Peyer's patch (tissue), 4 donors: ENCODE measurements around the gene PANX3. TPM values are rescaled to one million over a fixed set of nuclear protein-coding genes. Genes with fewer than 3 reads are reported as not detected.

ENCODE experiments used
- DNase-seq, 3 donors: peaks; one replicate each; pipeline ENCODE4 v3.0.0-alpha.2; 2017 to 2019
- H3K27ac ChIP-seq, 4 donors: fragments of 200-600 bp; sonication (generic); one replicate each; pipeline ENCODE4 v1.5.1; 2016 to 2019
- H3K27me3 ChIP-seq, 2 donors: fragments of 200-600 bp; sonication (generic); one replicate each; pipeline ENCODE4 v1.5.1; 2019
- H3K36me3 ChIP-seq, 3 donors: fragments of 200-600 bp; sonication (generic); one replicate each; pipeline ENCODE4 v1.5.1; 2016 to 2019
- H3K4me1 ChIP-seq, 4 donors: fragments of 200-600 bp; sonication (generic); one replicate each; pipeline ENCODE4 v1.5.1; 2016 to 2019
- H3K4me3 ChIP-seq, 4 donors: fragments of 200-600 bp; sonication (generic); 1 replicate in 3 of 4; 2 replicates in 1 of 4; pipeline ENCODE4 v1.5.1; 2016 to 2019; ENCODE audit warnings: mild to moderate bottlenecking in 1 of 4
- H3K9me3 ChIP-seq, 4 donors: fragments of 200-600 bp; sonication (generic); one replicate each; pipeline ENCODE4 v1.5.1; 2016 to 2019; ENCODE audit warnings: mild to moderate bottlenecking in 1 of 4
- CTCF ChIP-seq, 6 experiments: fragments of 450-650 bp in 4 of 6; fragments of 200-600 bp in 2 of 6; sonication (generic) in 1 of 6; IDR thresholded peaks; one replicate each; pipeline ENCODE4 v1.5.1; 2017 to 2019; ENCODE audit warnings: antibody characterized with exemption in 6 of 6, mild to moderate bottlenecking in 3 of 6, moderate library complexity in 1 of 6
- POLR2A ChIP-seq, 2 donors: fragments of 450-650 bp; IDR thresholded peaks; one replicate each; pipeline ENCODE4 v1.5.1; 2017; ENCODE audit warnings: antibody characterized with exemption in 2 of 2, mild to moderate bottlenecking in 2 of 2, moderate library complexity in 2 of 2
- total RNA-seq, 4 donors: library from RNA; depleted of rRNA; stranded (reverse); fragments of >200 nt; gene quantifications; one replicate each; pipeline ENCODE4 v1.1.0, GENCODE V29; 2016

PANX3 gene
- total RNA-seq, 4 donors from 2014 or later = not detected

GRCh38 chr11:124622531-124623451, 11.6 kb downstream of the PANX3 start, which contains the start of gene TBRG1:
TBRG1 (plus strand) TSS chr11:124622864; CDS start chr11:124623084, 220 bp downstream.
- Histone ChIP-seq H3K27me3 (no peaks in the 10 kb centered on the region), H3K4me3 (peak within 1 kb of the TSS; percentile 59 to 83 (median 71)), H3K9me3 (no peaks in the 10 kb centered on the region), H3K27ac (peak within 1 kb of the TSS; percentile 74 to 92 (median 86)), H3K36me3 (peaks cover 0 to 26% (median 0%) of the 10 kb centered on the region in 3 donors), H3K4me1 (peaks cover 0 to 25% (median 2%) of the 10 kb centered on the region in 4 donors)
- peak; percentile 88 to 95 (median 89) for DNase-seq
- TF ChIP-seq CTCF (IDR thresholded peaks at IDR 0.05) (no peak), POLR2A (IDR thresholded peaks at IDR 0.05) (peak; percentile 80 to 83)

GRCh38 chr11:124623861-124624525, 12.8 kb downstream of the PANX3 start:
- Histone ChIP-seq H3K4me1 (peaks cover 0 to 24% (median 2%) of the 10 kb centered on the region in 4 donors), H3K9me3 (no peaks in the 10 kb centered on the region), H3K27me3 (no peaks in the 10 kb centered on the region), H3K27ac (peak overlapping the region in 1 of 4 donors; percentile 90), H3K4me3 (peak overlapping the region in 2 of 4 donors; percentile 76 to 83), H3K36me3 (peaks cover 0 to 34% (median 0%) of the 10 kb centered on the region in 3 donors)
- no peak for TF ChIP-seq CTCF (IDR thresholded peaks at IDR 0.05)
- no peak for TF ChIP-seq POLR2A (IDR thresholded peaks at IDR 0.05)
- no peak for DNase-seq

- Histone ChIP-seq H3K4me1 (peaks cover 0 to 19% (median 2%) of the 10 kb centered on the region in 4 donors), H3K9me3 (no peaks in the 10 kb centered on the region), H3K36me3 (peaks cover 0 to 47% (median 0%) of the 10 kb centered on the region in 3 donors), H3K27ac (no peak overlapping the region), H3K4me3 (no peak overlapping the region), H3K27me3 (no peaks in the 10 kb centered on the region)
- no peak for DNase-seq
- TF ChIP-seq CTCF (IDR thresholded peaks at IDR 0.05) (no peak), POLR2A (IDR thresholded peaks at IDR 0.05) (no peak)
Measured at GRCh38 chr11:124625504-124626168, 14.4 kb downstream of the PANX3 start.

GRCh38 chr11:124627546-124627945, 16.3 kb downstream of the PANX3 start:
- Histone ChIP-seq H3K27ac (no peak overlapping the region), H3K9me3 (no peaks in the 10 kb centered on the region), H3K4me1 (peaks cover 0 to 19% (median 2%) of the 10 kb centered on the region in 4 donors), H3K4me3 (no peak overlapping the region), H3K27me3 (no peaks in the 10 kb centered on the region), H3K36me3 (peaks cover 0 to 66% (median 0%) of the 10 kb centered on the region in 3 donors)
- no peak for DNase-seq
- TF ChIP-seq POLR2A (IDR thresholded peaks at IDR 0.05) = no peak

GRCh38 chr11:124629961-124630360, 18.7 kb downstream of the PANX3 start:
- TF ChIP-seq CTCF (IDR thresholded peaks at IDR 0.05) (no peak), POLR2A (IDR thresholded peaks at IDR 0.05) (no peak)

More at GRCh38 chr11:124629961-124630360, 18.7 kb downstream of the PANX3 start:
- no peak for DNase-seq
- Histone ChIP-seq H3K36me3 (peaks cover 0 to 89% (median 0%) of the 10 kb centered on the region in 3 donors), H3K4me1 (peaks cover 0 to 3% (median 0%) of the 10 kb centered on the region in 4 donors), H3K27ac (no peak overlapping the region), H3K9me3 (no peaks in the 10 kb centered on the region), H3K4me3 (no peak overlapping the region), H3K27me3 (no peaks in the 10 kb centered on the region)
